NCI-H1417 (cell line): ENCODE results near the gene PLEKHA1.
A peak's percentile ranks its signal among the peaks of the same experiment; 100 is the strongest.

ENCODE experiments used
- DNase-seq, 3 experiments: peaks; one replicate each; lab custom pipeline; 2025; lab: John Stamatoyannopoulos, UW

Gene PLEKHA1

DNA sequence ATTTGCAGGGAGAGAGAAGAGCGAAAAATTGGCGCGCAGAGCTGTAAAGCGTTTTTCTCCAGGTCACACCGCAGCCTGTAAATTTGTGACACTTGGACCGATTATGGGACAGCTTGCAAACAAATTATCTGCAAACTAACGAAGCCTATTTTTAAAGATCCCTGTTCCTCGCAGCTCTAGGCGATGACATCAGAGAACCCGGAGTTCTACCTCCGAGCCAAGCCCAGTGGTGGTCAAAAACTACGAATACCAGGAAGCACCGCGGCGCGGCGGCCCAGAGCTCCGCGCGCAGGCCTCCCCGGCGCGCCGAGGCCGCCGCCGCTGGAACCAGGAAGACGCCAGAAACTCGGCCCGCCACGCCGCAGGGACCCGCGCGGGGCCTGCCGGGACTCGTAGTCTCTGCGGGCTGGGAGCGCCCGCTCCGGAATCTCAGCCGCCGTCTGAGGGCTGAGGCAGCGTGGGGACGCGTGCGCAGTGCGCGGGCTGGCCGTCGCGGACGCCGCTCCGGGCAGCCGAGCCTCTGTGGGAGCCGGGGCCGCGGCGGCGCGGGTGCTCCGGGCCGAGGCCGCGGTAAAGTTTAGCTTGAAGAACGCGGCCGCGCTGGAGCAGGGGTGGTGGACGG, at the start of gene PLEKHA1:
PLEKHA1 (plus strand) TSS at position 472 of the 622 bp plus-strand sequence. CDS start 18,493 bp downstream, outside the sequence.
- DNase-seq = peak; percentile 92 to 93 (median 92)

DNA sequence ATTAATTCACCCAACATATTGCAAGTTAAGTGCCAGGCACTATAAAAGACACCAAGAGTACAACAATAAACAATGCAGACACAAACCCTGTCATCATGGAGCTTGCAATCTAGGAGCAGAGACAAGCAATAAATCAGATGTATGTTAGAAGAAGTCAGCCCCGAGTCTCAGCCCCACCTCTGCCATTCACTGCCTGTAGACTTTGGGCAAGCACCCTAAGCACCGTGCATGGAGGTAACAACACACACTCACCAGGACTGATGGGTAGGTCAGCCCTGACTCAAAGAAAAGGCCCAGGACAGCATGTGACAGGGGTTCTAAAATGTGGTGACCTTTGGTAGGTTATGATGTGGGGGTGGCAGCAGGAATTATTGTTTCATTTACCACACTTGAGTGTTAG, 49.3 kb upstream of the PLEKHA1 start:
- DNase-seq = no peak

DNA sequence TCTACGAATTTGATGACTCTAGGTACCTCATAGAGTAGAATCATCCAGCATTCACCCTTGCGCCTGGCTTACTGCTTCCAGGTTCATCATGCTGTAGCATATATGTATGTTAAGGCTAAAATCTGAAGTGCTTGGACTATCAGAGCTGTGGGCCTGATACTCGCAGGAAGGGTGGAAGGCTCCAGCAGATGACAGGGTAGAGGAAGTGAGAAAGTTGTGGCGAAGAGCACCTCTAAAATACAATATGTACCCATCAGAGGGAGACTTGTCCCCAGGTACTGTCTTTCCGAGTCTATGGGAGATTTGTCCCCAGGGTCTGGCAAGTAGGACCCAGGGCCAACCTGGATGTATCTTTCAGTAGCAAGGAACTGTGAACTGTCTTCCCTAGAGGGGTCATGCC, 48.1 kb upstream of the PLEKHA1 start:
- no peak for DNase-seq

DNA sequence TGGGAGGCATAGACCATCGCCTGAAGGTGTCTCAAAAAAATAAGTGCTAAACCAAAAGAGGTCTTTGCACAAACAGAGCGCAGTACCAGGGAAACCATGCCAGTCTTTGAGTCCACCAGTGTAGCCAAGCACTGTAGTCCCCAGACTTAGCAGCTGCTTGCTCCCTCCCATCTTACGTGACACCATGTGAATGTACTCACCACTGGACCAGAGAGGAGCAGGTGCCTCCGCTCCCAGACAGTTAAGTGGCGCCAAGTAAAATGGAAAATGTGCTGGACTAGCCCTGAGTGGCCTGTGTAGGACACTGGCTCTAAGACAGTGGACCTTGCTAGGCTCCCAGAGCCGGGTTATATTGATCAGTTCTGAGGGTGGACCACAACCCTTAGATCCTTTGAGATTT, 47.7 kb upstream of the PLEKHA1 start:
- no peak for DNase-seq

DNA sequence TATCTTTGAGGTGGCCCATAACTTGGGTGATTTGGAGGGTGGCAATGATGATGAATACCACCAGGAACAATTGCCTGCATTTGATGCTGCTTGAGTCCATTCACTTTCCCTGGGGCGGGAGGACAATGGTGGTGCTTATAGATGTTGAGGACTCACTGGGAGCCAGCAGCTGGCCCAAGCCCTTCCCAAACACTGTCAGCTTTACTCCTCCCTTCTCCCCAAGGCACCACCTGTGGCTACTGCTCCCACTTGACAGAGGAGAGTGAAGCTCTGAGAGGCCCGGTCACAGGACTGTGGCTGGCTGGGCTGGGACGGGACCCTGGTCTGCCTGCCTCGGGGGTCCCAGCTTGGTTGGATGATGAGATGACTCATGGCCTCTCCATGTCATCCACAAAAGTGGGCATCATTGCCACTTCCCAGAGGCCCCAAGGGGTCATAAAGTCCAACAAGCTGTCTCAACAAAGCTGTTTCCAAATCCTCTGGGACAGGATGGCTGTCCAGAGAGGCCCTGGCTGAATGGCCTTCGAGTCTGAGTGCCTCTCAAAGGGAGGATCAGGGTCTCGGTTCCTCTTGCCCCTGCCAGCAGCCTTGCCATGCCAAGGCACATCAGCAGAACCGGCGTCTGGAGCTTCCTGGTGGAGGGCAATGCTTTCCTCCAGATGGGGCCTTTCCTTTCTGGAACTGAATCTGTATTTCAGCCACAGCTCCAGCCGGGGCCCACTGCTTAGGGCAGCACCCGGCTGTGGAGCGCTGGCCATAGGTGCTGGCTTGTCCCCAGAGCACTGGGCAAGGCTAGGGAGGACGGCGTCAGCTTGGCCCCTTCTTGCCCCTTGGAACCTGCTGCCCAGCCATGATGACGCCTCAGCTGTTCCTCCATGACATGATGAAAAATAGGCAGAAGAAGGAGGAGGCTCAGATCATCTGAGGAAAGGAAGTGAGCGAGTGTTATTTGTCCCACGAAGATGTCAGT, 47.0 kb upstream of the PLEKHA1 start:
- no peak for DNase-seq

DNA sequence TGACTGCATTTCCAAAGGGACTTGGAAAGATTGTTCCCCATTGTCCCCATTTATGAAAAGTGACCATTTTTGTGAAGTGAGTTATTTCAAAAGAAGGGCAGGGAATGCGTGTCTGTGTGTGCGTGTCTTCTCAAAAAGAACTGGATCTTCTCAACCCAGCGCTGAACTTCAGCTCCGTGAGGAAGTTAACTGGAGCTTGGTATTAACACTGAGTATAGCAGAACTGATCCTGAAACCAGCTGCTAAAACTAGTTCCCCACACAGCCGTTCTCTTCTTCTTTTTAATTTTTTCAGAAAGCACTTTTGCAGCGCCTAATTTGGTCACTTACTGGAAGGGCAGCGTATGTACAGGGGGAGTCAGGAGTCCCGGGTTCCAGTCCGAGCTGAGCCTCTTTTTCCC, 45.8 kb upstream of the PLEKHA1 start:
- no peak for DNase-seq

DNA sequence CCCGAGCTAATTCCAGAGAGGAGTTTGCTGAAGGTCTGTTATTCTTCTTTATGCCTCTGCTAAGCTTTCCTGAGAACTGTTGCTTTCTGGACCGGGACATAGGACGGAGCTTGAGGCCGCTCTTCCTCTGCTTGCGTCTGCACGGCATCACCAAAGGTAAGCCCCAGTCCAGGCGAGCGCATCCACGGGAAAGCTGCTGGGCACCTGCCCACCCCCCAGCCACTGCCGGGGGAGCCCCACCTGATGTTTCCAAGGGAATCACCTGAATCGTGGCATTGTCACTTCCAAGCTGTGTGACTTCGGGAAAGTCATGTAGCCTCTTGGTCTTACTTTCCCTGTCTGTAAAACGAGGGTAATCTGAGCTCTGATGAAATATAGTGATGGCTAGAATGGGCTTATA, 45.1 kb upstream of the PLEKHA1 start:
- no peak for DNase-seq

DNA sequence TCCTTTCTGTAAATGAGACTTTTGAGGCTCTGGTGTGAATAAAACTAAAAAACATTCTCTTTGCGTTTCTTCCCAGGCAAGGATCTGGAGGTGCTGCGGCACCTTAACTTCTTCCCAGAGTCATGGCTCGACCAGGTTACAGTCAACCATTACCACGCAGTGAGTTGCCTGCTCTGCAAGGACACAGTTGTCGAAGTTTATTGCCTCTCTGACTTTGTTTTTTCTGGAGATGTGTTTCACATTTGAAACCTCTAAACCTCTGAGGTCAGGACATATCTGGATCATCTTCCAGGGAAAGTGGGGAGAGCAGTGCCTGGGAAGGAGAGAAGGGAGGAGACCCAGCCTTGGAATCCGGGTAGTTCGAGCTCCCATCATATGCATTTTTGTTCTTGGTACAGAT, 43.4 kb upstream of the PLEKHA1 start:
- no peak for DNase-seq

DNA sequence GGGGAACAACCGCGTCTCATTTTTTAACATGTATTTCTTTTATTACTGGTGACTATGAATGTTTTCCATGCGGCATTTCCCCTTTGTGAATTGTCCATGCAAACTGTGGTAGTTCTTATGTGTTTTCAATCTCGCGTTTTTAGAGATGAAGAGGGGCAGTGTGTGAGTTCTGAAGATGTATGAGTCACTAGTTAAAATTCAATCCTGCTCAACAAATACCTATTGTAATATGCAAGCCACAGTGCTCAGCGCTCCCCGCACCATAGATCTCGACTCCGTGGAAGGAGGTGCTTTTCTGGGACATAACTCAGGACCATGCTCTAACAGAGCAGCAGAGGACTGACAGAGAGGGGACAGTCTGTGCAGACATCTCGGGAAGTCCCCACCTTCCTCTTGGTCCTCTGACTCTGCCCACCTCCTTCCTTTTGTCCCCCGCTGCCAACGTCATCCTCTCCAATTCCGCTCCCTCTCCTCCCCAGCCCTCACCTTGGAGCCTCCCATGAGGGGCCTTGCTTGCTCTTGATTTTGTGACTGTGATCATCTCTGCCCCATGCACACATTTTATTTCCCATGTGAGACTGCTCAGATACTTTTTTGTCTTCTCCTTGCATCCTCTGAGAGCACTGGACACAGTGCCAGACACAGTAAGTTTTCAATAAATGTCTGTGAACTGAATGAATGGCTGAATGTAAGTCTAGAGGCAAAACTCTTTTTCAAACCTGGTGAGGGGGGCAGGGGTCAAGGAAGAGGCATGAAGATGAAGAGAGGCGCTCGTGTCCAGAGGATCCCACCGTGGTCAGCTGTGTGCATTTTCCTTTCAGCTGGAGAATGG, 42.7 kb upstream of the PLEKHA1 start:
- no peak for DNase-seq

DNA sequence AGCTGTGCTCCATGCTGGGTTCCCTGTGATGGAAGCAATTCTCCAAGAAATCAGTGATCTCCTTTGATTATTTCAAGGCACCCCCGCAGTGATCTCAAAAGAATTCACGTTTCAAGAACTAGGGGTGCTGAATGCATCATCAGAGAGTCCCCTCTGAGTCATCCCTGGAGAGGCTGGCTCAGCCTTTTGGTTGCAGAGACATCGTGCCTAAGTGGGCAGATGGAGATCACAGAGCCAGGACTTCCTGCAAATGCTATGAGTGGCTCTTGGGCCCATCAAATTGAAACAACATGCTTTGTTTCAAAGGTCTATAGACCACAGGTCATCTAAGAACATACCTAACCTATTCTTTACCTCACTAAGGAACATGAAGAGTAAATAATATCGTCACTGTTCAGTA, 41.5 kb upstream of the PLEKHA1 start:
- DNase-seq = no peak

DNA sequence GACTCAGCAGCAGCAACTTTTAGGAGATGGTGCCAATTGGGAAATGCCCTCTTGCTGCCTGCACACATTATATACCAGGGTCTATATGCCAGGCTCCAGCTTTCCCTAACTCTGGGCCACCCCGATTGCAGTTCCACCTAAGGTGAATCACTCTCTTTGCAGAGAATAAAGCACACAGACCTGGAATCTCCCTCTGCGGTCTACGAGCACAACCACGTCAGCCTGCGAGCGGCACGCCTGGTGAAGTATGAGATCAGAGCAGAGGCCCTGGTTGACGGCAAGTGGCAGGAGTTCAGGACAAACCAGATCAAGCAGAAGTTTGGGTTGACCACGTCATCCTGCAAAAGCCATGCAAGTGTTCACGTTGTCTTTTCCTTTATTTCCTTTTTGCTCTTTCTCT, 38.2 kb upstream of the PLEKHA1 start:
- no peak for DNase-seq

DNA sequence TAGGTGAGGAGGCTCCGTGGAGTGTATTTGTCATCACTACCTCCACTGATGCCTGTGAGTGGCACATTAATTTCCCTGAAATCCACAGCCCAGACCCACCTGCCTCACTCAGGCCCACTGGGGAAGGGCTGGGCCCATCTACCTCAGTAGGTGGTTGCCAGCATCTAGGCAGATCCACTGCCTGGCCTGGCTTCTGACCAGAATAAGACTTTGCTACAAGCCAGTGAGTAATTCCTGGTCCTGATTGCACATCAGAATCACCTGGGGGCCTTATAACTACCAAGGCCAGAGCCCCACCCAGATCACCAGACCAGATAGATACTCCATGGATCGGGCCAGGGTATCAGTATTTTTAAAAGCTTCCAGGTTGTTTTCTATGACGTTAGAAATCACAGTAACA, 37.5 kb upstream of the PLEKHA1 start:
- DNase-seq = no peak

DNA sequence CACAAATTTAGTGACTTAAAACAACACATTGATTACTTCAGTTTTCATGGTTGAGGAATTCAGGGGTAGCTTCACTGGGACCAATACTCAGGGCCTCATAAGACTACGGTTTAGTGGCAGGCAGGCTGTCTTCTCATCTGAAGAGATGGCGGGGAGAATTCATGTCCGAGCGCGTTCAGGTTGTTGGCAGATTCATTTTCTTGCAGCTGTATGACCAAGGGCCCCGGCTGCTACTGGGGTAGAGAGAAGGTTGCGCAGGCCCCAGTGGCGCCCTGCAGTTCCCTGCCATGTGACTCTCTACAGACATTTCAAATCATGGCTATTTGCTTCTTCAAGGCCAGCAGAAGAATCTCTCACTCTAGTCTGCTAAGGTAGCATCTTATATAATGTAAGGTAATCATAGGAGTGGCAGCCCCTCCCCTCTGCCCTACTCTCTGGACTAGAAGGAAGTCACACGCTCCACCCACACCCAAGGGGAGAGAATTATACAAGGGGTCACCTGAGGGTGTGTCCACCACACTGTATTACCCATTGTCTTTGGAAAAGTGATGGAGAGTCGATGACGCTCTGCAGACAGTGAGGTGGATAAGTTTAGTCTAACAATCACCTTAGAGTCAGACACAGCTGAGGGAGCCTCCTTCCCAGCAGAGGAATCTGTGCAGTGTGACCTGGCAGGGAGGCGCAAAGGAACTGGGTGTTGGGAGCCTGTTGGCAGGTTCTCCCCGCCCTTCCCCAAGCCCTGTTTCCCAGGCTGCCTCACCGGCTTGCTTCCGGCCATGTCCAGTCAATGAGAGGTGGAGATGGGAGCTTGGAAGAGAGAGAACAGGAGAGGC, 35.7 kb upstream of the PLEKHA1 start:
- no peak for DNase-seq

DNA sequence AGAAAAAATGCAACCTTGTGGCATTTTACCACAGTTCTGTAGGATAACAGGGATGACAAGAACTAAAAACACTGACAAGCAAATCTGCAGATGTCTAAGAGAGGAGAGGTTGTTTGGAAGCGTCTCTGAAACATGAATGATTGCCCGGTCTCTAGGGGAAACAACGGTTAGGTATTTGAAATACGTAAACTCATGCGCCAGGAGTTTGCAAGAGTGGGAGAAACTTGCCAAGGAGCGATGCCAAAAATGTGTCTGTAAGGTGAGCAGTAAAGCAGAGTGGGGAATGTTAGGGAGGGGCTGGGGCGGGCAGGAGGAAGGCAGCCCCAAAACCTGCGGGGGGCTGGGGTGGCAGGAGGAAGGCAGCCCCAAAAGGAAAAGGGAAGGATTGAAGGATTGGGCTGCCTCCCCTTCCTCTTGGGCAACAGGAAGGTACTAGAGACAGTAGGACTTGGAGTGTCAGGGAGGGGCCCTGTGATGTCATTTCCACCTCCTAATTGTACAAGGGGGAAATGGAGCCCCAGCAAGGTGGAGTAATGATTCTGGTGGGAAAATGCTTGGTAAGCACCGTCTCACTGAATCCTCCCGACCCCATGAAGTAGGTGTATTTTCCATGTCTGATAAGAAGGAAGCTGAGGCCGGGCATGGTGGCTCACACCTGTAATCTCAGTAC, 33.2 kb upstream of the PLEKHA1 start:
- no peak for DNase-seq

DNA sequence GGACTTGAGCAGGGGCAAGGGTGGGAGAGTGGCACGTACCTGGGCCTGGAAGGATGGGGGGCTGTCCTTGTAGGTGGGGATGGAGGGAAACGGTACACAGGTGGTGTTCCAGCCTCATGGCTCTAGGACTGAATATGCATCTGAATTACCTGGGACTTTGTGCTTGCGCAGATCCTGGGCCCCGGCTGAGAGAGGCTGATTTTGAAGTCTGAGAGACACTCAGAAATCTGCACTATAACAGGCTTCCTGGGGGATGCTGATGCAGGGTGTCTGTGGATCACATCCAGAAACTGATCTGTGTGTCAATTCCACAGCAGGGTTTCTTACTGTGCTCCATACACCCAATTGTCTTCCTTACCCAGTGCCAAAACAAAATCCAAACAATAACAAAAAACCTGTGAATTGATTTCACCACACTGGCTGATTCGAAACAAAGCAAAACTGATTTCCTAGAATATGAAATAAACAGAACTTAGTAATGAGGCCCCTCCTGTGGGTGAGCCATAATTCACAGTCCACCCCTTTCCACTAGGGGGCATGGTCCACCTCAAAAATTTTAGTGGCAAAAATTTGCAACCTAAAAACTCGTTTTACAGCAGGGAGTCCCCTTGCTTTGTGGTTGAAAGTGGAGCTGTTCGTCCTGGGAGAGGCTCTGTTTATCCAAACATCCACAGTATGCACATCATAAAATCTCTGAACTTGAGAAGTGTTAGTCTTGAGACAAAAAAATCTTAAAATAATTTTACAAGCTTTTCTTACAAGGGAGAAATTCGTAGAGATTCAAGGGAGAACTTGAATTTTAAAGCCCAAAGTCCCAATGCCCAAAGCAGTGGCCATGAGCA, 32.0 kb upstream of the PLEKHA1 start:
- DNase-seq = peak; percentile 13 to 60 (median 36)

DNA sequence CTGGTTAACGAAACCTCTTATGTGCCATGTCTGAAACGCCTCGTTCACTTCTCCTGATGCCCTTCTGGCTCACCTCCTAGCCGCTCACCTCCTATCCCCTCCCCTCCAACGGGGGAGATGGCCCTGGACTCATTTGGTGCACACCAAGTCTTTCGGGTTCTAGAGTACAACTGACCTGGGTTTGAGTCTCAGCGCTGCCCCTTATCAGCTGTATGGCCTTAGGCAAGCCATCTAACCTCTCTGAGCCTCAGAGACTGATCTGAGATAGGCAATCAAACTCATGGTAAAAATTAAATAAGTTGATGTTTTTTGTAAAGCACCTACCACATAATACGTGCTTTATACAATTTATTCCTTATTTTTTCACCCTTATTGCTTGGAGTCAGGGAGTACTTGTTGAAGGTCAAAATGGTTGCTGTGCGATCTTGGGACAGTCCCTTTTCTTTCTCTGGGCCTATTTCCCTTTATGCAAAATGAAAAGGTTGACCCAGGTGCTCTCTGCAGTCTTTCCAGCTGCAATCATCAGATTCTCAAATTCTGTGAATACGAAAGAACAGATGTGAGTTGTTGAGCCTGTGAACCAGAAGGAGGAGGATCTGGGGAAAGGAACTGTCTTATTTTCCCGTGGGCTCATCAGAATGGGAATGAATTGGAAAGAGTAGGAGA, 31.2 kb upstream of the PLEKHA1 start:
- DNase-seq = no peak

DNA sequence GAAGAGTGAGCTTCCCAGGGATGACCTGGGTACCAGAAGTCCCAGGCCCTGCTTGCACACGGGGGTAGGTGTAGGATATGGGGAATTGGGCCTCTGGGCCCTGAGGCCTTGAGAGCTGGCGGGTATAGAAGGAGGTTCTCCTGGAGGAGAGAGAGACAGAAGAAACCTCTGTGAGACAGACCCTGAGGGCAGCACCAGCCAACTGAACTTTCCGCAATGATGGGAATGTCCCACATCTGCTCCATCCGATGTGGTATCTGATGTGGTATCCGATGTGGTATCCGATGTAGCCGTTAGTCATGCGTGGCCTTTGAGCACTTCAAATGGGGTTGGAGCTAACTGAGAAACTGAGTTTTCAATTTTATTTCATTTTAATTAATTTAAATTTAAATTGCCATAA, 30.6 kb upstream of the PLEKHA1 start:
- DNase-seq = no peak

DNA sequence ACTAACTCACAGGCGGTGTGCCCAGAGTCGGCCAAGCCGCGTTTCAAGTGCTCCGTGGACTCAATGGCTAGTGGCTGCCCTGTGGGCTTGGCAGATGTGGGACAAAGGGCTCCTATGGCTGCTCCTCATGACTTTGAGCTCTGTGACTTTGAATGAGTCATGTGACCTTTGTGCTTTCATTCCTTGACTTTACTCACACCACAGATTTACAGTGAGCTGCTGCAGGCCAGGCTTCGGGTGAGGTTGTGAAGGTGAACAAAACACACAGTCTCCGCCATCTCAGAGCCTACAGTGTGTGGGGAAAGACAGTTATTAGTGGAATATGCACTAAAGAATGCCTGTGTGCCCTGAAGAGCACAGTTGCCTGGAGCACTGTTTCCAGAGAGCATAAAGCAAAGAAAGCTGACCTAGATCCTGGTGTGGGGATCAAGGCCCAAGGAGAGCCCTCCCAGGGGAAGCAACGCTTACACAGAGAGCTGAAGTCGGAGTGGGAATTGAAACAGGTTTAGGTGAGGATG, 29.7 kb upstream of the PLEKHA1 start:
- no peak for DNase-seq

DNA sequence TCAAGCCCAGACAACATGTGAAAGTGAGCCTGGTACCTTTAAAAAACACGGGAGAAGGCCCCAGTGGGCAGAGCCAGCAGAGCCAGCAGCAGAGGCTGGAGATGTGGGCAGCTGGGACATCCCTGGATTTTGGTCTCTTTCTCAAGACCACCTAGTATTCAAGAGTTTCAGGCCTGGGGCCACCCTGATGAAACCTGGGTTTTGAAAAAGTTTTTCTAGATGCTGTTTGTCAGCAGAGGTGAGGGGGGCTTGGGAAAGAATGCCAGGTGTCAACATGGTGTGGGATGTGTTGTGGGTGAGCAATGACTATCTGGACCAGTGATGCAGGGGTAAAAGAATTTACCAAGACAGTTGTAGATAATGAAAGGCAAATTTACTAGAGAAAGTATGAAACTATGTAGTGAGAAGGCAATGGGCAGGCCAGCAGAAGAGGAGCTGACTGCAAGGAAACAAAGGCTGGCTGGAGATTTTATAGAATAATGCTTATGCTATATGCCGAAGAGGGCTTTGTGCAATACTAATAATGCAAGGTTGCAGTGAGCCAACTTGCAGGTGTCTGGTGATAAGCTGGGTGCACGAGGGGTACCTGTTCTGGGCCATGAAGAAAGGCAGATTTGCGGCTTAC, 28.1 kb upstream of the PLEKHA1 start:
- no peak for DNase-seq
